Activated effector memory CD4-positive, alpha-beta T cell treated with Interleukin-2 at 50 U/mL for 16 hours (primary cell): Measurements from ENCODE around the gene TMEM144.

Experiments
- DNase-seq: peaks from one replicate; pipeline ENCODE4 v3.0.0-alpha.2; 2020

The TMEM144 gene

GRCh38 chr4:158209825-158210807, at the start of gene TMEM144:
TSS of gene TMEM144 (plus strand) at chr4:158210486. CDS start at chr4:158212668, 2,182 bp downstream.
- DNase-seq = no peak

- DNase-seq = no peak
Observed at GRCh38 chr4:158161551-158162354, 48.5 kb upstream of the TMEM144 start.

- no peak for DNase-seq
Observed at GRCh38 chr4:158162631-158163030, 47.7 kb upstream of the TMEM144 start.

GRCh38 chr4:158163941-158164767, 46.1 kb upstream of the TMEM144 start:
- no peak for DNase-seq

GRCh38 chr4:158164768-158165213, 45.5 kb upstream of the TMEM144 start:
- no peak for DNase-seq

- no peak for DNase-seq
Observed at GRCh38 chr4:158166701-158167100, 43.6 kb upstream of the TMEM144 start.

- no peak for DNase-seq
Observed at GRCh38 chr4:158168606-158169005, 41.7 kb upstream of the TMEM144 start.

- DNase-seq = no peak
Observed at GRCh38 chr4:158169506-158169905, 40.8 kb upstream of the TMEM144 start.

- no peak for DNase-seq
Observed at GRCh38 chr4:158169931-158170690, 40.2 kb upstream of the TMEM144 start.

- DNase-seq = no peak
Observed at GRCh38 chr4:158170691-158171561, 39.4 kb upstream of the TMEM144 start.

GRCh38 chr4:158172261-158173258, 37.7 kb upstream of the TMEM144 start, which contains the start of gene GASK1B:
TSS of gene GASK1B (minus strand) at chr4:158173025. CDS start at chr4:158171375, 1,650 bp downstream.
- no peak for DNase-seq

GRCh38 chr4:158176108-158176507, 34.2 kb upstream of the TMEM144 start:
- no peak for DNase-seq

GRCh38 chr4:158176776-158177175, 33.5 kb upstream of the TMEM144 start:
- no peak for DNase-seq

- no peak for DNase-seq
Observed at GRCh38 chr4:158179465-158179864, 30.8 kb upstream of the TMEM144 start.

GRCh38 chr4:158181906-158182305, 28.4 kb upstream of the TMEM144 start:
- DNase-seq = no peak

GRCh38 chr4:158182736-158183135, 27.6 kb upstream of the TMEM144 start:
- no peak for DNase-seq

GRCh38 chr4:158186815-158187214, 23.5 kb upstream of the TMEM144 start:
- no peak for DNase-seq

- no peak for DNase-seq
Observed at GRCh38 chr4:158189422-158189821, 20.9 kb upstream of the TMEM144 start.

- DNase-seq = no peak
Observed at GRCh38 chr4:158190718-158191117, 19.6 kb upstream of the TMEM144 start.
